T-cell (primary cell): ENCODE results near the gene MEGF8. TPM values are rescaled to one million over a fixed set of nuclear protein-coding genes. Genes with fewer than 3 reads are reported as not detected.

ENCODE experiments used
- ATAC-seq, 4 experiments: fragments of 200-7000 bp in 3 of 4; fragments of 150-1000 bp in 1 of 4; cut with Tn5 transposase; replicated peaks in 1 of 4; 1 replicate in 3 of 4; 2 replicates in 1 of 4; pipeline ENCODE4 v1.10.0; 2021; ENCODE audit warnings: moderate library complexity in 3 of 4, mild to moderate bottlenecking in 2 of 4, moderate number of reproducible peaks in 1 of 4
- CTCF ChIA-PET, 2 donors: fragments of 300-600 bp; sonication (Branson Sonifier 250); formaldehyde crosslinking; loops; one replicate each; lab custom pipeline; 2022; ENCODE audit warnings: antibody characterized with exemption in 2 of 2; lab: Charles Lee
- POLR2A ChIA-PET, 2 donors: fragments of 300-600 bp; sonication (Branson Sonifier 250); formaldehyde crosslinking; loops; one replicate each; lab custom pipeline; 2022; ENCODE audit warnings: antibody characterized with exemption in 2 of 2; lab: Charles Lee
- DNase-seq, 35 experiments: peaks; one replicate each; pipeline versions ENCODE4 v3.0.0 to v3.0.0-alpha.2; 2013 to 2023
- H3K27ac ChIP-seq: one replicate; pipeline ENCODE4 v1.5.1; 2013; ENCODE audit warnings: low read length
- H3K27me3 ChIP-seq, 2 experiments: replicated peaks in 1 of 2; 1 replicate in 1 of 2; 2 replicates in 1 of 2; pipeline versions ENCODE4 v1.6.1 to v1.7.0; 2013; ENCODE audit warnings: low read length in 1 of 2, mixed read lengths in 1 of 2; ENCODE audit not compliant: control insufficient read depth in 2 of 2, insufficient read depth in 2 of 2; ENCODE audit errors: extremely low read depth in 1 of 2
- H3K36me3 ChIP-seq, 2 donors: 1 replicate in 1 of 2; 2 replicates in 1 of 2; pipeline versions ENCODE4 v1.6.1 to v1.7.0; 2013; ENCODE audit warnings: low read length in 1 of 2; ENCODE audit not compliant: control insufficient read depth in 2 of 2, insufficient read depth in 1 of 2; ENCODE audit errors: extremely low read depth in 1 of 2
- H3K4me1 ChIP-seq, 2 experiments: 1 replicate in 1 of 2; 2 replicates in 1 of 2; pipeline versions ENCODE4 v1.6.1 to v1.7.0; 2013; ENCODE audit warnings: low read length in 2 of 2, mixed read lengths in 1 of 2; ENCODE audit not compliant: insufficient read depth in 2 of 2, control insufficient read depth in 1 of 2; ENCODE audit errors: extremely low read depth in 1 of 2
- H3K4me3 ChIP-seq, 2 donors: 1 replicate in 1 of 2; 2 replicates in 1 of 2; pipeline versions ENCODE4 v1.5.1 to v1.7.0; 2013; ENCODE audit warnings: mild to moderate bottlenecking in 2 of 2, low read length in 1 of 2, moderate library complexity in 1 of 2; ENCODE audit not compliant: control insufficient read depth in 1 of 2; ENCODE audit errors: extremely low read depth in 1 of 2
- H3K9me3 ChIP-seq: 2 replicates; pipeline ENCODE4 v1.7.0; 2013
- H3K27ac Mint-ChIP-seq, 2 donors: one replicate each; pipeline ENCODE4 v1.8.0; 2020 to 2021; ENCODE audit warnings: mild to moderate bottlenecking in 2 of 2, mixed read lengths in 2 of 2
- H3K27me3 Mint-ChIP-seq, 2 donors: one replicate each; pipeline ENCODE4 v1.8.0; 2021 to 2022; ENCODE audit warnings: mixed read lengths in 2 of 2
- H3K36me3 Mint-ChIP-seq: one replicate; pipeline ENCODE4 v1.8.0; 2021; ENCODE audit warnings: mixed read lengths
- H3K4me1 Mint-ChIP-seq, 3 donors: one replicate each; pipeline ENCODE4 v1.8.0; 2020 to 2022; ENCODE audit warnings: mixed read lengths in 3 of 3, mild to moderate bottlenecking in 1 of 3
- H3K4me3 Mint-ChIP-seq, 3 donors: one replicate each; pipeline ENCODE4 v1.8.0; 2020 to 2022; ENCODE audit warnings: mild to moderate bottlenecking in 3 of 3, mixed read lengths in 3 of 3, moderate library complexity in 3 of 3
- H3K9me3 Mint-ChIP-seq, 3 donors: one replicate each; pipeline ENCODE4 v1.8.0; 2020 to 2022; ENCODE audit warnings: mixed read lengths in 3 of 3
- WGBS: methylation state at CpG from one replicate; pipeline ENCODE4 v1.1.5; 2013; ENCODE audit warnings: missing lambda C conversion rate; ENCODE audit not compliant: insufficient coverage; 5-methylcytosine and 5-hydroxymethylcytosine counted together
- total RNA-seq, 35 experiments: library from RNA in 6 of 35; stranded (reverse) in 6 of 35; fragments of 120-200 nt in 1 of 35; gene quantifications; one replicate each; pipeline versions ENCODE4 v1.2.1 to v1.2.4 and lab custom pipeline; 2013 to 2026

MEGF8 gene
- total RNA-seq, 5 donors from 2014 or later (not counting 1 experiment from before 2014, with no cell fraction given): 5.2 to 11.4 (median 9.6) TPM

- WGBS: 99% methylated on average over 10 of the region's 10 CpGs
- POLR2A ChIA-PET: no interaction called here
- H3K27me3 ChIP-seq: no peaks in the 10 kb centered on the region
- no peaks in the 10 kb centered on the region for H3K4me1 ChIP-seq
- CTCF ChIA-PET: no interaction called here
- no peak for DNase-seq
- Mint-ChIP-seq H3K4me3 (no peak overlapping the region), H3K27me3 (no peaks in the 10 kb centered on the region), H3K4me1 (peaks cover 0 to 13% (median 7%) of the 10 kb centered on the region in 3 donors), H3K9me3 (no peaks in the 10 kb centered on the region), H3K36me3 (peaks cover 12% of the 10 kb centered on the region), H3K27ac (no peak overlapping the region)
- no peaks in the 10 kb centered on the region for H3K9me3 ChIP-seq
- no peak overlapping the region for H3K27ac ChIP-seq
- H3K4me3 ChIP-seq: no peak overlapping the region
- ATAC-seq: no peak
- H3K36me3 ChIP-seq: peaks cover 3 to 19% of the 10 kb centered on the region in 2 donors
Measured at GRCh38 chr19:42407816-42408175, 82.4 kb downstream of the MEGF8 start.

- Mint-ChIP-seq H3K4me1 (peaks cover 2 to 12% (median 5%) of the 10 kb centered on the region in 3 donors), H3K4me3 (no peak overlapping the region), H3K36me3 (peaks cover 23% of the 10 kb centered on the region), H3K27ac (no peak overlapping the region), H3K27me3 (no peaks in the 10 kb centered on the region), H3K9me3 (no peaks in the 10 kb centered on the region)
- Histone ChIP-seq H3K4me3 (no peak overlapping the region), H3K4me1 (no peaks in the 10 kb centered on the region), H3K27me3 (no peaks in the 10 kb centered on the region), H3K27ac (no peak overlapping the region), H3K36me3 (peaks cover 6 to 20% of the 10 kb centered on the region in 2 donors), H3K9me3 (no peaks in the 10 kb centered on the region)
- 96% methylated on average over 6 of the region's 6 CpGs for WGBS
- ChIA-PET CTCF (no interaction called here), POLR2A (no interaction called here)
- DNase-seq: no peak
- ATAC-seq: no peak
Measured at GRCh38 chr19:42409477-42409876, 84.0 kb downstream of the MEGF8 start.

GRCh38 chr19:42410371-42410770 is 84.9 kb downstream of the MEGF8 start:
- H3K4me1 ChIP-seq: no peaks in the 10 kb centered on the region
- H3K27ac ChIP-seq: no peak overlapping the region
- ChIA-PET POLR2A (no interaction called here), CTCF (no interaction called here)
- H3K36me3 ChIP-seq: peaks cover 6 to 17% of the 10 kb centered on the region in 2 donors
- ATAC-seq (no peak), DNase-seq (no peak)
- no peak overlapping the region for H3K4me3 ChIP-seq
- Mint-ChIP-seq H3K4me1 (peaks cover 2 to 12% (median 5%) of the 10 kb centered on the region in 3 donors), H3K27ac (no peak overlapping the region), H3K27me3 (no peaks in the 10 kb centered on the region), H3K4me3 (no peak overlapping the region), H3K9me3 (no peaks in the 10 kb centered on the region), H3K36me3 (peaks cover 26% of the 10 kb centered on the region)
- no peaks in the 10 kb centered on the region for H3K9me3 ChIP-seq
- 94% methylated on average over 27 of the region's 30 CpGs for WGBS
- H3K27me3 ChIP-seq: no peaks in the 10 kb centered on the region

GRCh38 chr19:42411581-42412178 is 86.2 kb downstream of the MEGF8 start:
- Histone ChIP-seq H3K4me1 (no peaks in the 10 kb centered on the region), H3K4me3 (no peak overlapping the region), H3K27ac (no peak overlapping the region), H3K36me3 (peaks cover 6 to 17% of the 10 kb centered on the region in 2 donors), H3K9me3 (no peaks in the 10 kb centered on the region), H3K27me3 (no peaks in the 10 kb centered on the region)
- Mint-ChIP-seq H3K4me3 (no peak overlapping the region), H3K27me3 (no peaks in the 10 kb centered on the region), H3K4me1 (peaks cover 2 to 12% (median 5%) of the 10 kb centered on the region in 3 donors), H3K36me3 (peaks cover 24% of the 10 kb centered on the region), H3K9me3 (no peaks in the 10 kb centered on the region), H3K27ac (no peak overlapping the region)
- no peak for ATAC-seq
- ChIA-PET CTCF (interaction anchor here in 1 of 2 donors (1.0 kb wide), 1 partner anchor 11 kb away, joined by 4 read pairs; no protein-coding TSS in a partner anchor), POLR2A (no interaction called here)
- DNase-seq: no peak
- 97% methylated on average over 7 of the region's 8 CpGs for WGBS

- Histone ChIP-seq H3K27ac (no peak overlapping the region), H3K27me3 (no peaks in the 10 kb centered on the region), H3K4me1 (no peaks in the 10 kb centered on the region), H3K9me3 (no peaks in the 10 kb centered on the region), H3K4me3 (no peak overlapping the region), H3K36me3 (peaks cover 6 to 18% of the 10 kb centered on the region in 2 donors)
- Mint-ChIP-seq H3K4me3 (no peak overlapping the region), H3K27ac (no peak overlapping the region), H3K27me3 (no peaks in the 10 kb centered on the region), H3K36me3 (peaks cover 21% of the 10 kb centered on the region), H3K9me3 (no peaks in the 10 kb centered on the region), H3K4me1 (peaks cover 2 to 12% (median 5%) of the 10 kb centered on the region in 3 donors)
- POLR2A ChIA-PET: no interaction called here
- ATAC-seq (no peak), DNase-seq (no peak)
- WGBS: 84% methylated on average over 7 of the region's 7 CpGs
- CTCF ChIA-PET: interaction anchor here in 1 of 2 donors (1.0 kb wide), 1 partner anchor 11 kb away, joined by 4 read pairs; no protein-coding TSS in a partner anchor
Measured at GRCh38 chr19:42412227-42412626, 86.8 kb downstream of the MEGF8 start.

GRCh38 chr19:42412661-42413076 is 87.2 kb downstream of the MEGF8 start:
- POLR2A ChIA-PET: no interaction called here
- CTCF ChIA-PET: interaction anchor here in 1 of 2 donors (1.0 kb wide), 1 partner anchor 12 kb away, joined by 4 read pairs; no protein-coding TSS in a partner anchor
- Mint-ChIP-seq H3K9me3 (no peaks in the 10 kb centered on the region), H3K36me3 (peaks cover 21% of the 10 kb centered on the region), H3K4me1 (peaks cover 2 to 12% (median 5%) of the 10 kb centered on the region in 3 donors), H3K27me3 (no peaks in the 10 kb centered on the region), H3K27ac (no peak overlapping the region), H3K4me3 (no peak overlapping the region)
- no peaks in the 10 kb centered on the region for H3K4me1 ChIP-seq
- WGBS: 100% methylated on average over 2 of the region's 4 CpGs
- peaks cover 6 to 19% of the 10 kb centered on the region in 2 donors for H3K36me3 ChIP-seq
- no peak for ATAC-seq
- H3K4me3 ChIP-seq: no peak overlapping the region
- H3K27me3 ChIP-seq: no peaks in the 10 kb centered on the region
- no peak for DNase-seq
- no peaks in the 10 kb centered on the region for H3K9me3 ChIP-seq
- no peak overlapping the region for H3K27ac ChIP-seq
